IMR-90 (cell line): ENCODE results near the gene FBXW7. TPM values are rescaled to one million over a fixed set of nuclear protein-coding genes. Genes with fewer than 3 reads are reported as not detected.

Source experiments
- ATAC-seq: fragments of 200-7000 bp; cut with Tn5 transposase; 2 replicates; pipeline ENCODE4 v1.9.1; 2020; ENCODE audit warnings: low read depth, mild to moderate bottlenecking, moderate library complexity
- BruUV-seq: library from RNA; stranded (reverse); fragments of 400-500 nt; replicated peaks from 2 replicates; lab custom pipeline; 2021; lab: Mats Ljungman, UMichigan
- CTCF ChIA-PET: fragments of 300-600 bp; formaldehyde crosslinking; extraction: SDS; loops from one replicate; lab custom pipeline; 2021; ENCODE audit warnings: antibody characterized with exemption; lab: Yijun Ruan, JAX
- POLR2A ChIA-PET: fragments of 300-600 bp; sonication (Branson Sonifier 250); formaldehyde crosslinking; loops from one replicate; lab custom pipeline; 2022; ENCODE audit warnings: antibody characterized with exemption; ENCODE audit not compliant: unreplicated experiment; lab: Charles Lee
- DNase-seq: peaks from one replicate; pipeline ENCODE4 v3.0.0; 2013
- H2AFZ ChIP-seq: replicated peaks from 2 replicates; pipeline ENCODE3; 2013; ENCODE audit warnings: low read length, mild to moderate bottlenecking; ENCODE audit not compliant: poor library complexity
- H2AK5ac ChIP-seq: 2 replicates; pipeline ENCODE4 v1.6.1; 2013; ENCODE audit warnings: low read depth, low read length, inconsistent platforms
- H2AK9ac ChIP-seq: replicated peaks from 2 replicates; pipeline ENCODE3; 2013; ENCODE audit warnings: mild to moderate bottlenecking, low read depth, low read length, moderate library complexity; ENCODE audit not compliant: poor library complexity
- H2BK120ac ChIP-seq: 2 replicates; pipeline ENCODE4 v1.6.1; 2013; ENCODE audit warnings: low read depth, low read length, inconsistent platforms
- H2BK15ac ChIP-seq: 3 replicates; pipeline ENCODE4 v1.6.1; 2013; ENCODE audit warnings: low read depth, low read length, inconsistent platforms
- H2BK20ac ChIP-seq: 2 replicates; pipeline ENCODE4 v1.6.1; 2013; ENCODE audit warnings: low read depth, mild to moderate bottlenecking, inconsistent platforms, low read length, moderate library complexity
- H2BK5ac ChIP-seq: 2 replicates; pipeline ENCODE4 v1.6.1; 2013; ENCODE audit warnings: mild to moderate bottlenecking, low read depth, low read length, inconsistent platforms; ENCODE audit not compliant: poor library complexity, severe bottlenecking
- H3K14ac ChIP-seq: replicated peaks from 2 replicates; pipeline ENCODE4 v1.6.1; 2013; ENCODE audit warnings: low read depth, low read length, inconsistent platforms
- H3K18ac ChIP-seq: 2 replicates; pipeline ENCODE4 v1.6.1; 2013; ENCODE audit warnings: low read depth, low read length, control low read depth
- H3K23ac ChIP-seq: 2 replicates; pipeline ENCODE4 v1.6.1; 2013; ENCODE audit warnings: low read depth, low read length, inconsistent platforms
- H3K27ac ChIP-seq: 2 replicates; pipeline ENCODE4 v1.5.1; 2013; ENCODE audit warnings: mild to moderate bottlenecking, control low read depth, low read length; ENCODE audit not compliant: insufficient read depth
- H3K27me3 ChIP-seq: 2 replicates; pipeline ENCODE4 v1.6.1; 2013; ENCODE audit warnings: low read length; ENCODE audit not compliant: control insufficient read depth, insufficient read depth
- H3K36me3 ChIP-seq: 2 replicates; pipeline ENCODE4 v1.6.1; 2013; ENCODE audit warnings: low read length, mixed read lengths; ENCODE audit not compliant: control insufficient read depth, insufficient read depth
- H3K4ac ChIP-seq: 2 replicates; pipeline ENCODE4 v1.6.1; 2013; ENCODE audit warnings: low read depth, low read length, inconsistent platforms
- H3K4me1 ChIP-seq: 2 replicates; pipeline ENCODE4 v1.6.1; 2013; ENCODE audit warnings: low read length, mixed read lengths; ENCODE audit not compliant: control insufficient read depth, insufficient read depth
- H3K4me2 ChIP-seq: 2 replicates; pipeline ENCODE4 v1.6.1; 2013; ENCODE audit warnings: low read depth, mild to moderate bottlenecking, control low read depth, low read length, moderate library complexity
- H3K4me3 ChIP-seq: 2 replicates; pipeline ENCODE4 v1.5.1; 2013; ENCODE audit warnings: low read depth, mild to moderate bottlenecking, control low read depth, low read length, moderate library complexity; ENCODE audit not compliant: insufficient read depth
- H3K56ac ChIP-seq: 2 replicates; pipeline ENCODE4 v1.6.1; 2013; ENCODE audit warnings: low read length, inconsistent platforms; ENCODE audit not compliant: insufficient read depth; ENCODE audit errors: extremely low read depth
- H3K79me1 ChIP-seq, 2 experiments: 2 replicates each; pipeline ENCODE4 v1.6.1; 2013; ENCODE audit warnings: low read length in 2 of 2, inconsistent platforms in 1 of 2, low read depth in 1 of 2
- H3K9ac ChIP-seq: 2 replicates; pipeline ENCODE4 v1.6.1; 2013; ENCODE audit warnings: low read depth, low read length, control low read depth
- H3K9me1 ChIP-seq: 2 replicates; pipeline ENCODE4 v1.6.1; 2013; ENCODE audit warnings: low read length, inconsistent platforms; ENCODE audit not compliant: insufficient read depth
- H3K9me3 ChIP-seq: 2 replicates; pipeline ENCODE4 v1.6.1; 2013; ENCODE audit warnings: low read length; ENCODE audit not compliant: control insufficient read depth, insufficient read depth
- H4K20me1 ChIP-seq: 2 replicates; pipeline ENCODE4 v1.6.1; 2013; ENCODE audit warnings: low read length, inconsistent platforms; ENCODE audit not compliant: insufficient read depth
- H4K5ac ChIP-seq: 2 replicates; pipeline ENCODE4 v1.6.1; 2013; ENCODE audit warnings: mild to moderate bottlenecking, low read depth, low read length, control low read depth
- H4K8ac ChIP-seq, 2 experiments: 2 replicates each; pipeline ENCODE4 v1.6.1; 2013; ENCODE audit warnings: low read depth in 2 of 2, low read length in 2 of 2, control low read depth in 1 of 2, inconsistent platforms in 1 of 2
- H4K91ac ChIP-seq: 2 replicates; pipeline ENCODE4 v1.6.1; 2013; ENCODE audit warnings: low read depth, low read length, inconsistent platforms; ENCODE audit not compliant: insufficient read depth
- CEBPB ChIP-seq: IDR thresholded peaks from 2 replicates; pipeline ENCODE4 v1.6.1; 2012; ENCODE audit warnings: low read depth, low read length, improper control_type of control experiment
- CTCF ChIP-seq: conservative IDR thresholded peaks from 2 replicates; pipeline ENCODE4 v1.5.1; 2012; ENCODE audit warnings: mild to moderate bottlenecking, low read depth, low read length, improper control_type of control experiment
- ELK1 ChIP-seq: fragments of 150-350 bp; IDR thresholded peaks from 2 replicates; pipeline ENCODE4 v1.6.1; 2016; ENCODE audit warnings: low read depth, mild to moderate bottlenecking, low read length, moderate library complexity, borderline replicate concordance
- MAZ ChIP-seq: IDR thresholded peaks from 2 replicates; pipeline ENCODE4 v1.6.1; 2012; ENCODE audit warnings: low read depth, mild to moderate bottlenecking, low read length, improper control_type of control experiment, moderate library complexity, borderline replicate concordance
- POLR2A ChIP-seq: IDR thresholded peaks from 2 replicates; pipeline ENCODE4 v1.6.1; 2012; ENCODE audit warnings: mild to moderate bottlenecking, low read depth, low read length
- RAD21 ChIP-seq: IDR thresholded peaks from 2 replicates; pipeline ENCODE4 v1.6.1; 2012; ENCODE audit warnings: low read length, improper control_type of control experiment
- RFX5 ChIP-seq: IDR thresholded peaks from 2 replicates; pipeline ENCODE4 v1.8.0; 2012; ENCODE audit warnings: low read depth, mild to moderate bottlenecking, low read length, moderate library complexity
- USF2 ChIP-seq: fragments of 150-350 bp; IDR thresholded peaks from 2 replicates; pipeline ENCODE4 v1.6.1; 2017; ENCODE audit warnings: mild to moderate bottlenecking, antibody characterized with exemption, low read length, low read depth
- WGBS, 2 experiments: methylation state at CpG; one replicate each; pipeline versions ENCODE4 v1.1.5 to v1.1.7; 2013; ENCODE audit warnings: missing lambda C conversion rate in 2 of 2; ENCODE audit not compliant: insufficient read length in 1 of 2; ENCODE audit errors: extremely low coverage in 2 of 2; 5-methylcytosine and 5-hydroxymethylcytosine counted together
- dilution Hi-C: fragments of 300-500 bp; cut with HindIII; formaldehyde crosslinking; loops from one replicate; pipeline ENCODE4 v1.14.3; 2018; ENCODE audit warnings: low sequenced_read_pairs; ENCODE audit not compliant: unreplicated experiment
- in situ Hi-C: fragments of 300-500 bp; cut with MboI; formaldehyde crosslinking; loops from 3 replicates; pipeline ENCODE4 v1.14.3; 2019; ENCODE audit warnings: low sequenced_read_pairs, inconsistent platforms, mixed read lengths
- intact Hi-C: fragments of 100-400 bp; cut with micrococcal nuclease; formaldehyde crosslinking; loops from 2 replicates; pipeline ENCODE4 v1.10.0; 2022
- polyA plus RNA-seq, 3 experiments: library from polyadenylated mRNA; depleted of rRNA; stranded (reverse); fragments of >200 nt; gene quantifications; 2 replicates each; pipeline ENCODE4 v1.2.3, GENCODE V29; 2012; ENCODE audit warnings: low replicate concordance in 1 of 3
- total RNA-seq: library from RNA; depleted of rRNA; stranded (reverse); fragments of >200 nt; gene quantifications from 2 replicates; pipeline ENCODE4 v1.2.3, GENCODE V29; 2012

FBXW7 gene
- total and polyA plus RNA-seq, 2 of the 4 experiments (the other 2 are of a cell fraction) = 7.2 to 27.4 TPM

GRCh38 chr4:152316969-152317368 is 218.9 kb downstream of the FBXW7 start:
- H3K36me3 ChIP-seq = no peaks in the 10 kb centered on the region
- no peak overlapping the region for H2AK5ac ChIP-seq
- no peaks in the 10 kb centered on the region for H3K79me1 ChIP-seq
- no peak overlapping the region for H2BK20ac ChIP-seq
- H2BK15ac ChIP-seq = no peak overlapping the region
- no TSS peak for BruUV-seq
- in situ Hi-C loops = no loop called here
- no peak for TF ChIP-seq MAZ
- TF ChIP-seq ELK1 = no peak
- TF ChIP-seq CTCF = no peak
- TF ChIP-seq RFX5 = no peak
- TF ChIP-seq CEBPB = no peak
- no peak for TF ChIP-seq POLR2A
- no peak for TF ChIP-seq USF2
- no peak for TF ChIP-seq RAD21
- H2BK5ac ChIP-seq = no peak overlapping the region
- no peaks in the 10 kb centered on the region for H3K9me3 ChIP-seq
- H3K4me1 ChIP-seq = 0 out of 2 replicates have a peak, but pooled peaks cover 2% of the 10 kb centered on the region
- DNase-seq (peak; percentile 71), ATAC-seq (peak; percentile 29; the same call in 1 of the 2 replicates)
- POLR2A ChIA-PET = no interaction called here
- no peak overlapping the region for H4K8ac ChIP-seq
- no peak overlapping the region for H3K18ac ChIP-seq
- no peak overlapping the region for H3K23ac ChIP-seq
- no peak overlapping the region for H3K9ac ChIP-seq
- no peak overlapping the region for H2AFZ ChIP-seq
- intact Hi-C loops = loop anchor here (5.0 kb wide), 1 partner anchor 35 kb away; no protein-coding TSS in a partner anchor
- WGBS, 2 experiments = no CpG with 5 or more reads among the region's 3 CpGs
- H3K4me2 ChIP-seq = no peak overlapping the region
- H2AK9ac ChIP-seq = no peak overlapping the region
- H3K4me3 ChIP-seq = no peak overlapping the region
- 0 out of 2 replicates have a peak, but pooled peaks cover 2% of the 10 kb centered on the region for H3K27me3 ChIP-seq
- no peaks in the 10 kb centered on the region for H3K9me1 ChIP-seq
- dilution Hi-C loops = no loop called here
- no peak overlapping the region for H4K5ac ChIP-seq
- H3K27ac ChIP-seq = no peak overlapping the region
- no peak overlapping the region for H3K4ac ChIP-seq
- CTCF ChIA-PET = no interaction called here
- no peak overlapping the region for H2BK120ac ChIP-seq
- peaks cover 3% of the 10 kb centered on the region; the same call in 1 of the 2 replicates for H4K20me1 ChIP-seq
- no peak overlapping the region for H3K14ac ChIP-seq
- H3K56ac ChIP-seq = no peak overlapping the region
- H4K91ac ChIP-seq = no peak overlapping the region
